Nucleus accumbens (tissue), 56 donors: ENCODE data around the gene ATP9B.

Experiments used
- DNase-seq, 56 donors: peaks; one replicate each; lab custom pipeline; 2025; lab: John Stamatoyannopoulos, UW

Gene ATP9B, protein sequence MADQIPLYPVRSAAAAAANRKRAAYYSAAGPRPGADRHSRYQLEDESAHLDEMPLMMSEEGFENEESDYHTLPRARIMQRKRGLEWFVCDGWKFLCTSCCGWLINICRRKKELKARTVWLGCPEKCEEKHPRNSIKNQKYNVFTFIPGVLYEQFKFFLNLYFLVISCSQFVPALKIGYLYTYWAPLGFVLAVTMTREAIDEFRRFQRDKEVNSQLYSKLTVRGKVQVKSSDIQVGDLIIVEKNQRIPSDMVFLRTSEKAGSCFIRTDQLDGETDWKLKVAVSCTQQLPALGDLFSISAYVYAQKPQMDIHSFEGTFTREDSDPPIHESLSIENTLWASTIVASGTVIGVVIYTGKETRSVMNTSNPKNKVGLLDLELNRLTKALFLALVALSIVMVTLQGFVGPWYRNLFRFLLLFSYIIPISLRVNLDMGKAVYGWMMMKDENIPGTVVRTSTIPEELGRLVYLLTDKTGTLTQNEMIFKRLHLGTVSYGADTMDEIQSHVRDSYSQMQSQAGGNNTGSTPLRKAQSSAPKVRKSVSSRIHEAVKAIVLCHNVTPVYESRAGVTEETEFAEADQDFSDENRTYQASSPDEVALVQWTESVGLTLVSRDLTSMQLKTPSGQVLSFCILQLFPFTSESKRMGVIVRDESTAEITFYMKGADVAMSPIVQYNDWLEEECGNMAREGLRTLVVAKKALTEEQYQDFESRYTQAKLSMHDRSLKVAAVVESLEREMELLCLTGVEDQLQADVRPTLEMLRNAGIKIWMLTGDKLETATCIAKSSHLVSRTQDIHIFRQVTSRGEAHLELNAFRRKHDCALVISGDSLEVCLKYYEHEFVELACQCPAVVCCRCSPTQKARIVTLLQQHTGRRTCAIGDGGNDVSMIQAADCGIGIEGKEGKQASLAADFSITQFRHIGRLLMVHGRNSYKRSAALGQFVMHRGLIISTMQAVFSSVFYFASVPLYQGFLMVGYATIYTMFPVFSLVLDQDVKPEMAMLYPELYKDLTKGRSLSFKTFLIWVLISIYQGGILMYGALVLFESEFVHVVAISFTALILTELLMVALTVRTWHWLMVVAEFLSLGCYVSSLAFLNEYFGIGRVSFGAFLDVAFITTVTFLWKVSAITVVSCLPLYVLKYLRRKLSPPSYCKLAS

DNA sequence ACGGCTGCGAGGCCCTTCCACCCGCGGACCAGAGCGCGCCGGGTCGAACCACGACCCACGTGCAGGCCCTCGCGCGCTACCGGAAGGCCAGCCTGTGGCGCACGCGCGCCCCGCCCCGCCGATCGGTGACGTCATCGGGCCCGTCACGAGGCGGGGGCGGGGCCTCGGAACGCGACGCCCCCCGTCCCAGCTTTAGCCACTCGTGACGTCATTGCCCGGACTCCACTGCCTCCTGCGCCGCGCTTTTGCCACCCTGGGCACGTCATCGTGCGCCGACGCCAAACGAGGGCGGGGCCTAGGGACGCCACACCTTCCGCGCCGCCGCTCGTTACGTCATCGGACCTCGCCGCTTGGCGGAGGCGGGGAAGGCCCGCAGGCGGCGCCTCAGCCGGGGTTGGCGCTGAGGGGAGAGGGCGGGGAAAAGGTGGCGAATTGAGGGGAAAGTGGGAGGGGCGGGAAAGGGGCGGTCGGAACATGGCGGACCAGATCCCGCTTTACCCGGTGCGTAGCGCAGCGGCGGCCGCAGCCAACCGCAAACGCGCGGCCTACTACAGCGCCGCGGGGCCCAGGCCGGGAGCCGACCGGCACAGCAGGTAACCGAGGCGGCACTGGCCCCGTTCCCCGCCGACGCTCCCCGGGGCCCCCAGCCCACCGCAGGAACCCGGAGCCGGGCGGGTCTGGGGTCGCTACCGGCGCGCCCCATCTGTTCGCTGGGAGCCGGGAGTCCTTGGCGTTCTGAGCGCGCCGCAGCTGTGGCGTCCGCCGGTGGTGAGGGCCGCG is at the start of gene ATP9B:
Gene ATP9B, plus strand, starts transcription at position 458 of the 780 bp plus-strand sequence. Its CDS starts 17 bp downstream, at position 475.
- peak; percentile 62 to 99 (median 97) for DNase-seq

GRCh38 chr18:79019881-79020280 is 49.3 kb upstream of the ATP9B start:
- no peak for DNase-seq

DNA sequence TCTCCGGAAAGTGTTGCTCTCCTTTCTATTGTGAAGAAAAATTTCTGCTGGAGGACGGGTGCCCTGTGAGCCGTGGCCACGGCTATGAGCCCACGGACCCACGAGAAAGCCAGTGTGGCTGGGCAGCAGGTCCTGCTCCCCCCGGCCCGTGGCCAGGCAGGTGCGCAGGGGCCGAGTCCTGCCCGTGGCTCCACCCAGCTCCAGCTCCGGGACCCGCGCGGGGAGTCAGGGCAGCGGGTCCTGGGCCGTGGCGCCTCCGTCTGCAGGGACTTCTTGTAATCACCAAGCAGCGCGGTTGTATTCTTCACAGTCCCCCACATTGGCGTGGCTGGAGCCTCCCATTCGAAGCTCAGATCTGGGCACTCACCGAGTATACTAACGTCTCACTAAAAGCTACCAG is 46.6 kb upstream of the ATP9B start:
- no peak for DNase-seq

DNA sequence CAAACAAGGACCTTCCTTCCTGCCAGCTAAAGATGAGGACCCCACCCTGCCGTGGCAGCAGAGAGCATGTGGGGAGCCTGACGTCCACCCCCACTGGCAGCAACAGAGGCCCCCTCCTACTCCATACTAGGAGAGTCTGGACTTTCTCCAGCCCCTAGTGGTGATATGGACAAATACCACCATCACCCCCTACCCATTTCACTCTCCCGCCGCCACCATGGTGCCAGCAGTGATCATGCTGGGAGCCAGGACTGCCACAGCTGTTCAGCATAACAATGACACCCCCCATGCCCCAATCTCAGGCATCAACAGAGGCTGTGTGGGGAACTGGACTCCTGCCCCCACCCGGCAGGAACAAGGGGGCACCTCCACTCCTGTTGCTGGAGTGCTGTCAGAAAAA is 42.7 kb upstream of the ATP9B start:
- DNase-seq, result no peak

- DNase-seq, result no peak
Observed at GRCh38 chr18:79030680-79031079, 38.5 kb upstream of the ATP9B start.

GRCh38 chr18:79042276-79042675 is 26.9 kb upstream of the ATP9B start:
- no peak for DNase-seq

DNA sequence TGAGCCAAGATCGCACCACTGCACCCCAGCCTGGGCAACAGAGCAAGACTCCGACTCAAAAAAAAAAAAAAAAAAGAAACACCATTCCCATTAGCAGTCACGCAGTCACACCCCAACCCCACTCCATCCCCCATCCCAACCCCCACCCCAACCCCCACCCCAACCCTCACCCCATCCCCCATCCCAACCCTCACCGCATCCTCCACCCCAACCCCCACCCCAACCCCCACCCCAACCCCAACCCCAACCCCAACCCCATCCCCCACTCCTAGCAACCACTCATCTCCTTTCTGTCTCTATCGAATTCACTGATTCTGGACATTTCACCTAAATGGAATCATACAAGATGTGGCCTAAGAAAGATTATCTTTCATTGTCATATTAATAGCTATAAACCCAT is 25.9 kb upstream of the ATP9B start:
- DNase-seq, result no peak

DNA sequence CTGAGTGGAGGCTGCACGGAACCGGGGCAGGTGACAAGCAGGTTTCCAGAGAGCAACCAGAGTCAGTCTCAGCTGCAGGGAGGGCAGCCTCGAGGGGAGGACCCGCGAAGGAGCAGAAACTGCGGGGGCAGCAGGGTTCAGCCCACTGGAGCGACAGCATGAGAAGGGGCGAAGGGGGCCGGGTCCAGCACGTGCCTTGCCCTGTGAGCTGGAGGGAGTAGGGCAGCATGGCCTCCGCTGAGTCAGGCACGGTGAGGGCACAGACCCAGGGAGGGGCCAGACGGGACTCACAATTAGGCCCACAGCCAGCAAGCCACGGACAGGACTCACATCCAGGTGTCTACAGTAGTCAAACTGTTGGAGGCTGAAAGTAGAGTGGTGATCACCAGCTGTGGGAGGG is 22.7 kb upstream of the ATP9B start:
- no peak for DNase-seq

GRCh38 chr18:79047556-79048244 is 21.5 kb upstream of the ATP9B start:
- no peak for DNase-seq

DNA sequence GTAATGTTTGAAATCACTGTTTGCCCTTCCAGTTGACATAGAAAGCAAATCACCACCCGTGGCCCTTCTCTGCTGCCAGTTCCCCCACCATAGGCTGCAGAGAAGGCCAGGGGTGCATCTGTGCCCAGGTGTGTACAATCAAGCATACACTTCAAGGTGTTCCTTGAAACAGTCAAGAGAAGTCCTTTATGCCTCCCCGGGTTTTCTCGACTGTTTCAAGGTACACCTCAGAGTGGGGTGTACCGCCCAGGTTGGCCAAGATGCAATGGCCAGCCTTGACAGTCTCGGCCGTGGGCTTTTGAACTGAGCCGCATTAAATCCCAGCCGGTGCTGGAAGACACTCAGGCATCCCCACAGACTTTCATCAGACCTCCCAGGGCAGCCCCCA is 21.0 kb upstream of the ATP9B start:
- no peak for DNase-seq

DNA sequence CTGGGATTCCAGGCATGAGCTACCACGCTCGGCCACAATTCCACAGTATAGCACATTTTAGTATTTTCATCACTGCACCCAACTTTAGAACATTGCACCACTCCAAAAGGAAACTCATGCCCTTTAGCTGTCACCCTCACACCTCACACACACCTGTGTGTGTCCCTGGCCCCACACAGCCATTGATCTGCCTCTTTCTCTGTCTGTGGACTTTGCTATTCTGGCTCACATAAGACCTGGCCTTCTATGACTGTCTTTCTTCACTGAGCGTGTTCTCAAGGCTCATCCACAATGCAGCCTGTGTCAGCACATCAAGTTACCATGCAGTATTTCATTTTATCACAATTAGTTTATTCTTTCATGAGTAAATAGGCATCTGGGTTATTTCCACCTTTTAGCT is 19.7 kb upstream of the ATP9B start:
- no peak for DNase-seq

DNA sequence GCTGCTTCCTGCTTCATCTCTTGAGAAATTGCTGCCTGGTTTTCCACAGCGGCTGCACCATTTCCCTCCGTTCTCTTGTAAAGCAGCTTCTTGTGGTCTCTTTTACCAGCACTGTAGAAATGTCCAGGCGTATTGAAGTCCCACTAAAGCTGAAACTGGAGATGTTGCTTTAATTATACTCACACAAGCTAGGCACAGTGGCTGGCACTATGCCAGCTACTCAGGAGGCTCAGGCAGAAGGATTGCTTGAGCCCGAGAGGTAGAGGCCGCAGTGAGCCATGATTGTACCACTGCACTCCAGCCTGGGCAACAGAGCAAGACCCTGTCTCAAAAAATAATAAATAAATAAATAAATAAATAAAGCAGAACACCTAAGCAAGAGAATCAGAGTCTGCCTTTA is 19.2 kb upstream of the ATP9B start:
- no peak for DNase-seq

- no peak for DNase-seq
Observed at GRCh38 chr18:79056827-79057367, 12.3 kb upstream of the ATP9B start.

DNA sequence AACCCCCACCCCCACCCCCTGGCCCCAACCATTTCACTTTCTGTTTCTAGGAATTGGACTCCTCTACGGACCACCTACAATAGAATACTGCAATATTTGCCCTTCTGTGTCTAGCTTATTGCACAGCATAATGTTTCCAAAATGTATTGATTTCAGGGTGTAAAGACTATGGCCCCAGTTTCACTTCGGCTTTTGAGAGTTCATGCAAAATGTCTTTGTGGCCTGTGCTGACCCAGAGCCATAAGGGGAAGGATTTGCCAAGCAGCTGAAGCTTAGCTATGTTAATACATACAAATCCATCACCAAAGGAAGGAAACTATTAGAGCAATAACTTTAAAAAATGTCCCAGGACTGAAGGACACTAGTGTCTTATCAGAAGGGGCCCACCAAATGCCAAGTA is 11.2 kb upstream of the ATP9B start:
- no peak for DNase-seq

GRCh38 chr18:79062806-79063205 is 6.4 kb upstream of the ATP9B start:
- no peak for DNase-seq

DNA sequence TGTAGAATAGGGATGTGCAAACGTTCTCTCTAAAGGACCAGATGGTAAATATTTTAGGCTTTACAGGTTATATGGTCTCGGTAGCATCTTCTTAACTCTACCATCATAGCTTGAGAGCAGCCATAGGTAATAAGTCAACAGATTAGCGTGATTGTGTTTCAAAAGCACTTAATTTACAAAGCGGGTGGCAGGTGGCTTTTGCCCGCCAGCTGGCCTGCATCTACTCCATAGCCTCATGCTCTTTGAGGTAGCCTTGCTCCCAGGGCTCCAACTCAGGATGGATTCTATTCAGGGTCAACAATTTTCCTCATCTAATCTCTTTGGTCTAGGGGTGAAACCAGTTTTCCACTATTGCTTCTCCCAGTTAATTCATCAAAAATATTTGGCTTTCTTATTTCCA is 5.0 kb upstream of the ATP9B start:
- DNase-seq, result no peak

DNA sequence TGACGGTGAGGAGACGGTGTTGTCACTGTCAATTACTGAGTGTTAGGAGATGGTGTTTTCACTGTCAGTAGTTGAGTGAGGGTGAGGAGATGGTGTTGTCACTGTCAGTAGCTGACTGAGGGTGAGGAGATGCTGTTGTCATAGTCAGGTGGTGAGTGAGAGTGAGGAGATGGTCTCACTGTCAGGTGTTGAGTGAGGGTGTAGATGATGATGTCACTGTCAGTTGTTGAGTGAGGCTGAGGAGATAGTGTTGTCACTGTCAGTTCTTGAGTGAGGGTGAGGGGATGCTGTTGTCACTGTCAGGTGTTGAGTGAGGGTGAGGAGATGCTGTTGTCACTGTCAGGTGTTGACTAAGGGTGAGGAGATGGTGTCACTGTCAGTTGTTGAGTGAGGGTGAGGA is 3.4 kb upstream of the ATP9B start:
- DNase-seq, result no peak

GRCh38 chr18:79067611-79068010 is 1.6 kb upstream of the ATP9B start:
- no peak for DNase-seq

DNA sequence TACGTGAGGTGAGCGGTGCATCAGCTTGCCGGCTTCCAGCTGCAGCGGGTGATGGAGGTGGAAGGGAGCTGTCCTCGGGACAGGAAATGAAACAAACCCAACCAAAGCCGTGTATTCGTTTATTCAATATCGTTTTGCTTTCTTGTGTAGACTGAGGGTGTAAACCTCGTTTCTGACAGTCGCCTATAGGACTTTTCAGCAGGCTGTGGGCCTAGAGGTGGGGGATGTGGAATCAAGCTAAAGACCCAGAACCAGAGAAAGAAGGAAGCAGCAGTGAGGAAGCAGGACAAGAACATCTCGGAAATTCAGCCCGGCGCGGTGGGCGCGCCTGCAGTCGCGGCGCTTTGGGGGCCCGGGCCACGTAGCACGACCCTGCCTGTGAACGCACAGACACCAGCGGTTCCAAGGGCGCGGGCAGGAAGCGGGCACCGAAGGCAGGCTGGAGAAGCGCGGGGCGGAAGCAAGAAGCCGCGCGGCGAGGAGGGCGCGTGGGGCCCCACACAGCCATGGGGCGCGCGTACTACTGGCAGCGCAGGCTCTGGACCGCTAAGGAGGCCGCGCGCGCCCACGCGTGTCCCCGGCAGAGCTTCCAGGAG is 755 bp upstream of the ATP9B start:
- DNase-seq, result peak in 11 of 56 donors; percentile 38 to 74 (median 52)
